MM.1S (cell line): ENCODE results near the gene MYRIP.

Experiments
- DNase-seq: peaks from one replicate; pipeline ENCODE4 v3.0.0-alpha.2; 2015
- H2AFZ ChIP-seq: fragments of 300-600 bp; sonication (generic); 2 replicates; pipeline ENCODE4 v1.6.0; 2016; ENCODE audit warnings: antibody characterized with exemption, low read length
- H3F3A ChIP-seq: fragments of 300-600 bp; sonication (generic); 2 replicates; pipeline ENCODE4 v1.6.1; 2016; ENCODE audit warnings: mild to moderate bottlenecking, antibody characterized with exemption, low read length, moderate library complexity, mixed read lengths; ENCODE audit not compliant: insufficient read depth
- H3K27ac ChIP-seq: fragments of 300-600 bp; sonication (generic); 2 replicates; pipeline ENCODE4 v1.5.1; 2016; ENCODE audit warnings: mild to moderate bottlenecking, low read length
- H3K27me3 ChIP-seq: fragments of 300-600 bp; sonication (generic); replicated peaks from 2 replicates; pipeline ENCODE4 v1.6.0; 2016; ENCODE audit warnings: low read length; ENCODE audit not compliant: insufficient read depth
- H3K36me3 ChIP-seq: fragments of 300-600 bp; sonication (generic); replicated peaks from 2 replicates; pipeline ENCODE4 v1.6.1; 2016; ENCODE audit warnings: mild to moderate bottlenecking, low read length, mixed read lengths; ENCODE audit not compliant: insufficient read depth
- H3K4me1 ChIP-seq: fragments of 300-600 bp; sonication (generic); 2 replicates; pipeline ENCODE4 v1.6.1; 2016; ENCODE audit warnings: low read length, mixed read lengths
- H3K4me2 ChIP-seq: fragments of 300-600 bp; sonication (generic); 2 replicates; pipeline ENCODE4 v1.6.0; 2016; ENCODE audit warnings: low read depth, low read length
- H3K4me3 ChIP-seq: fragments of 300-600 bp; sonication (generic); 2 replicates; pipeline ENCODE4 v1.5.1; 2016; ENCODE audit warnings: low read length, mixed read lengths
- H3K79me2 ChIP-seq: fragments of 300-600 bp; sonication (generic); 2 replicates; pipeline ENCODE4 v1.6.1; 2016; ENCODE audit warnings: mixed run types, low read length, mixed read lengths
- H3K9ac ChIP-seq: fragments of 300-600 bp; sonication (generic); 2 replicates; pipeline ENCODE4 v1.6.1; 2016; ENCODE audit warnings: low read length, mixed read lengths
- H3K9me2 ChIP-seq: fragments of 300-600 bp; sonication (generic); replicated peaks from 2 replicates; pipeline ENCODE4 v1.6.1; 2016; ENCODE audit warnings: mild to moderate bottlenecking, low read length, mixed read lengths; ENCODE audit not compliant: insufficient read depth
- H3K9me3 ChIP-seq: fragments of 300-600 bp; sonication (generic); replicated peaks from 2 replicates; pipeline ENCODE4 v1.6.1; 2016; ENCODE audit warnings: mild to moderate bottlenecking, low read length, mixed read lengths; ENCODE audit not compliant: insufficient read depth
- H4K20me1 ChIP-seq: fragments of 300-600 bp; sonication (generic); 2 replicates; pipeline ENCODE4 v1.6.1; 2016; ENCODE audit warnings: mild to moderate bottlenecking, low read length, moderate library complexity, mixed read lengths; ENCODE audit not compliant: insufficient read depth
- EZH2 ChIP-seq: fragments of 300-600 bp; sonication (generic); optimal IDR thresholded peaks from 2 replicates; pipeline ENCODE3; 2017; ENCODE audit warnings: low read depth, mild to moderate bottlenecking, antibody characterized with exemption, low read length, mixed read lengths
- EZH2phosphoT487 ChIP-seq: fragments of 300-600 bp; sonication (generic); IDR thresholded peaks from 2 replicates; pipeline ENCODE4 v1.6.1; 2018; ENCODE audit warnings: antibody characterized with exemption, low read length
- TF ChIP-seq, protein P1 (sequence below): fragments of 300-600 bp; sonication (generic); IDR thresholded peaks from 2 replicates; pipeline ENCODE4 v1.5.1; 2016; ENCODE audit warnings: antibody characterized with exemption, low read length, mixed read lengths

Gene MYRIP

DNA sequence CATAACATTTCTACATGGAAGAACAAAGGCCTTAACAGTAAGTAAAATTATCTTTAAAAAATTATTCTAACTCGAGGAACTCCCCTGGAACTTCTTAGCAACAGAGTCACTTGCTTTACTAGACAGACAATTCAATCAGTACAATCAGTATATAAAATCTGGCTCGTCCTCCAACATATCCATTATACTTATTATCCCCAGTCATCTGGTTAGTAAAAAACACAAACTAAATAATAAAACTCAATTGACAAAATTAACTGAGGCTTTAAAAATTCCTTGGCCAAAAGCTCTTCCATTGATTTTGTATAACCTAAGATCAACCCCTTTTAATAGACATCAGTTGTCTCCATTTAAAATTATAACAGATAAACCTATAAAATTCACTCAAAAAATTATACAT, 105.6 kb downstream of the MYRIP start:
- H4K20me1 ChIP-seq: no peaks in the 10 kb centered on the region
- no peaks in the 10 kb centered on the region for H3K4me1 ChIP-seq
- no peaks in the 10 kb centered on the region for H3K9me2 ChIP-seq
- no peak overlapping the region for H3K9ac ChIP-seq
- no peaks in the 10 kb centered on the region for H3K27me3 ChIP-seq
- DNase-seq: no peak
- no peaks in the 10 kb centered on the region for H3K36me3 ChIP-seq
- H2AFZ ChIP-seq: no peak overlapping the region
- H3K9me3 ChIP-seq: no peaks in the 10 kb centered on the region
- no peak overlapping the region for H3K4me2 ChIP-seq
- H3F3A ChIP-seq: no peaks in the 10 kb centered on the region
- TF ChIP-seq, protein P1, sequence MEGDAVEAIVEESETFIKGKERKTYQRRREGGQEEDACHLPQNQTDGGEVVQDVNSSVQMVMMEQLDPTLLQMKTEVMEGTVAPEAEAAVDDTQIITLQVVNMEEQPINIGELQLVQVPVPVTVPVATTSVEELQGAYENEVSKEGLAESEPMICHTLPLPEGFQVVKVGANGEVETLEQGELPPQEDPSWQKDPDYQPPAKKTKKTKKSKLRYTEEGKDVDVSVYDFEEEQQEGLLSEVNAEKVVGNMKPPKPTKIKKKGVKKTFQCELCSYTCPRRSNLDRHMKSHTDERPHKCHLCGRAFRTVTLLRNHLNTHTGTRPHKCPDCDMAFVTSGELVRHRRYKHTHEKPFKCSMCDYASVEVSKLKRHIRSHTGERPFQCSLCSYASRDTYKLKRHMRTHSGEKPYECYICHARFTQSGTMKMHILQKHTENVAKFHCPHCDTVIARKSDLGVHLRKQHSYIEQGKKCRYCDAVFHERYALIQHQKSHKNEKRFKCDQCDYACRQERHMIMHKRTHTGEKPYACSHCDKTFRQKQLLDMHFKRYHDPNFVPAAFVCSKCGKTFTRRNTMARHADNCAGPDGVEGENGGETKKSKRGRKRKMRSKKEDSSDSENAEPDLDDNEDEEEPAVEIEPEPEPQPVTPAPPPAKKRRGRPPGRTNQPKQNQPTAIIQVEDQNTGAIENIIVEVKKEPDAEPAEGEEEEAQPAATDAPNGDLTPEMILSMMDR: no peak
- TF ChIP-seq EZH2phosphoT487: no peak
- no peak for TF ChIP-seq EZH2
- no peak overlapping the region for H3K27ac ChIP-seq
- H3K4me3 ChIP-seq: no peak overlapping the region
- no peaks in the 10 kb centered on the region for H3K79me2 ChIP-seq

DNA sequence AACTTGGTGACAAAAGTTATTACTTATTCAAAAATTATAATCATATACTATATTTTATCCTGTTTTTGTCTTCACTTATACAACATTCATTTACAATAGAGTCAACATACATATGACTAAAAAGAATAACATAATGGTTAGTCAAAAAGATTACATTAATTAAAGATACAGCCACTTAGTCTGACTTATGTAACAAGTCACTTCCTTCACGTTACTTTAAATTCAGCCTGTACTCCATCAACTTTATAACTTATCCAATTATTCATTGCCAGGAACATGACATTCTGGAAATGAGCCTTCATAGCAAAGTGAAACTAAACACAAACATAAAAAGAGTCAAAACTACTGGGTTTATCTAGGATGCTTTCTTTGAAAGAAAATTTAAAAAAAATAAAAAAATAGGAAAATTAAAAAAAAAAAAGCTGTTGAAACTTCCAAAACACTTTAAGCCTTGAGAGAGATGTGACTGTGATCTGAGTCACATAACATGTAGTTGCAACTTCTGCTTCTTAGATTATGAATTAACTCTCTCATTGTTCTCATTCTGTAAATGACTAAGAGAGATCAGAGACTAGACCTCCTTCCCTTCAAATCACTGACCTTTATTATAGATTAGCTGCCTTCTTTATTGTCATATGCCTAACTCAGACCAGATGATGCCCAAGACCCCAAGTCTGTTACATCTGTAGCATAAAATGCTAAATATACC, 107.8 kb downstream of the MYRIP start:
- no peak for DNase-seq
- H3K79me2 ChIP-seq: no peaks in the 10 kb centered on the region
- H3K4me2 ChIP-seq: no peak overlapping the region
- no peaks in the 10 kb centered on the region for H4K20me1 ChIP-seq
- no peak overlapping the region for H3K27ac ChIP-seq
- H3K9me3 ChIP-seq: no peaks in the 10 kb centered on the region
- H2AFZ ChIP-seq: no peak overlapping the region
- H3K4me3 ChIP-seq: no peak overlapping the region
- TF ChIP-seq EZH2phosphoT487: no peak
- TF ChIP-seq EZH2: no peak
- TF ChIP-seq, protein P1: no peak
- H3K9me2 ChIP-seq: no peaks in the 10 kb centered on the region
- H3K4me1 ChIP-seq: no peaks in the 10 kb centered on the region
- H3K27me3 ChIP-seq: no peaks in the 10 kb centered on the region
- H3K36me3 ChIP-seq: no peaks in the 10 kb centered on the region
- no peaks in the 10 kb centered on the region for H3F3A ChIP-seq
- H3K9ac ChIP-seq: no peak overlapping the region

- Histone ChIP-seq H3K4me1 (no peaks in the 10 kb centered on the region), H3K27ac (no peak overlapping the region), H3K79me2 (no peaks in the 10 kb centered on the region), H3K9me3 (no peaks in the 10 kb centered on the region), H3K36me3 (no peaks in the 10 kb centered on the region), H3K9me2 (no peaks in the 10 kb centered on the region), H3K9ac (no peak overlapping the region), H3K27me3 (no peaks in the 10 kb centered on the region), H4K20me1 (no peaks in the 10 kb centered on the region), H2AFZ (no peak overlapping the region), H3F3A (no peaks in the 10 kb centered on the region), H3K4me2 (no peak overlapping the region), H3K4me3 (no peak overlapping the region)
- no peak for DNase-seq
- TF ChIP-seq EZH2: no peak
- TF ChIP-seq, protein P1: no peak
- no peak for TF ChIP-seq EZH2phosphoT487
These were observed 109.9 kb downstream of the MYRIP start for GRCh38 chr3:39919281-39919680.
